WTC11 (cell line): ENCODE data around the gene FUT2. TPM values are rescaled to one million over a fixed set of nuclear protein-coding genes. Genes with fewer than 3 reads are reported as not detected.

ENCODE experiments used
- ATAC-seq: fragments of 200-7000 bp; cut with Tn5 transposase; 2 replicates; pipeline ENCODE4 v1.10.0; 2021; ENCODE audit warnings: mild to moderate bottlenecking, moderate library complexity
- CTCF ChIA-PET: fragments of 300-600 bp; sonication (Branson Sonifier 250); formaldehyde crosslinking; loops from one replicate; lab custom pipeline; 2021; ENCODE audit warnings: antibody characterized with exemption; lab: Charles Lee
- POLR2A ChIA-PET: fragments of 350-600 bp; sonication (Branson Sonifier 250); formaldehyde crosslinking; loops from one replicate; lab custom pipeline; 2021; ENCODE audit warnings: antibody characterized with exemption; lab: Charles Lee
- DNase-seq: peaks from one replicate; pipeline ENCODE4 v3.0.0; 2021; ENCODE audit warnings: low spot score
- H3K27ac Mint-ChIP-seq: 2 replicates; pipeline ENCODE4 v1.8.0; 2021; ENCODE audit warnings: mixed read lengths
- H3K27me3 Mint-ChIP-seq: 2 replicates; pipeline ENCODE4 v1.8.0; 2021; ENCODE audit warnings: low read depth, mild to moderate bottlenecking, moderate library complexity, mixed read lengths
- H3K36me3 Mint-ChIP-seq: 2 replicates; pipeline ENCODE4 v1.8.0; 2021; ENCODE audit warnings: mixed read lengths
- H3K4me1 Mint-ChIP-seq: 2 replicates; pipeline ENCODE4 v1.8.0; 2022; ENCODE audit warnings: mixed read lengths
- H3K4me3 Mint-ChIP-seq: 2 replicates; pipeline ENCODE4 v1.8.0; 2021; ENCODE audit warnings: mild to moderate bottlenecking, moderate library complexity, mixed read lengths
- H3K9me3 Mint-ChIP-seq: 2 replicates; pipeline ENCODE4 v1.8.0; 2021; ENCODE audit warnings: mixed read lengths
- CREM ChIP-seq: sonication (generic); formaldehyde crosslinking; IDR thresholded peaks from 2 replicates; pipeline ENCODE4 v1.8.1; 2022; ENCODE audit warnings: mild to moderate bottlenecking, missing genetic modification reagents, moderate library complexity
- E2F4 ChIP-seq: sonication (generic); formaldehyde crosslinking; IDR thresholded peaks from 2 replicates; pipeline ENCODE4 v1.8.1; 2022; ENCODE audit warnings: low read depth, mild to moderate bottlenecking, moderate library complexity, missing genetic modification reagents, borderline replicate concordance
- ETV6 ChIP-seq: sonication (generic); formaldehyde crosslinking; IDR thresholded peaks from 2 replicates; pipeline ENCODE4 v1.8.1; 2022; ENCODE audit warnings: mild to moderate bottlenecking, missing genetic modification reagents
- FOXK1 ChIP-seq: sonication (generic); formaldehyde crosslinking; IDR thresholded peaks from 2 replicates; pipeline ENCODE4 v1.8.0; 2022; ENCODE audit warnings: mild to moderate bottlenecking, moderate library complexity, missing genetic modification reagents
- FOXP1 ChIP-seq: sonication (generic); formaldehyde crosslinking; IDR thresholded peaks from 2 replicates; pipeline ENCODE4 v1.8.0; 2022; ENCODE audit warnings: missing genetic modification reagents, mild to moderate bottlenecking, moderate library complexity, borderline replicate concordance
- GABPB1 ChIP-seq: sonication (generic); formaldehyde crosslinking; IDR thresholded peaks from 2 replicates; pipeline ENCODE4 v1.8.1; 2023; ENCODE audit warnings: mild to moderate bottlenecking, missing genetic modification reagents
- NFYB ChIP-seq: sonication (generic); formaldehyde crosslinking; conservative IDR thresholded peaks from 2 replicates; pipeline ENCODE4 v1.8.0; 2022; ENCODE audit warnings: low read depth, missing genetic modification reagents
- RORB ChIP-seq: fragments of 250-450 bp; sonication (Bioruptor Pico); IDR thresholded peaks from 2 replicates; pipeline ENCODE4 v1.9.0; 2021; ENCODE audit warnings: mild to moderate bottlenecking
- SMAD4 ChIP-seq: sonication (generic); formaldehyde crosslinking; IDR thresholded peaks from 2 replicates; pipeline ENCODE4 v1.8.0; 2022; ENCODE audit warnings: mild to moderate bottlenecking, missing genetic modification reagents
- TEAD1 ChIP-seq: sonication (generic); formaldehyde crosslinking; IDR thresholded peaks from 2 replicates; pipeline ENCODE4 v1.8.0; 2022; ENCODE audit warnings: mild to moderate bottlenecking, missing genetic modification reagents
- USF2 ChIP-seq: sonication (generic); formaldehyde crosslinking; IDR thresholded peaks from 2 replicates; pipeline ENCODE4 v1.8.1; 2023; ENCODE audit warnings: mild to moderate bottlenecking, missing genetic modification reagents, moderate library complexity
- ZNF232 ChIP-seq: sonication (generic); formaldehyde crosslinking; IDR thresholded peaks from 2 replicates; pipeline ENCODE4 v1.8.0; 2022; ENCODE audit warnings: mild to moderate bottlenecking, missing genetic modification reagents
- ZNF396 ChIP-seq: fragments of 250-450 bp; sonication (Bioruptor Pico); IDR thresholded peaks from 2 replicates; pipeline ENCODE4 v1.8.0; 2021; ENCODE audit warnings: mild to moderate bottlenecking, moderate library complexity, borderline replicate concordance
- total RNA-seq: library from RNA; stranded (reverse); gene quantifications from 3 replicates; pipeline ENCODE4 v1.2.3, GENCODE V29; 2021
- TF ChIP-seq, protein P1 (sequence below): sonication (generic); formaldehyde crosslinking; conservative IDR thresholded peaks from 2 replicates; pipeline ENCODE4 v1.8.1; 2023; ENCODE audit warnings: mild to moderate bottlenecking, low read depth, missing genetic modification reagents, moderate library complexity
- TF ChIP-seq, protein P2 (sequence below): sonication (generic); formaldehyde crosslinking; IDR thresholded peaks from 2 replicates; pipeline ENCODE4 v1.8.1; 2022; ENCODE audit warnings: mild to moderate bottlenecking, moderate library complexity, missing genetic modification reagents
- TF ChIP-seq, protein P3 (sequence below): sonication (generic); formaldehyde crosslinking; IDR thresholded peaks from 2 replicates; pipeline ENCODE4 v1.8.0; 2022; ENCODE audit warnings: mild to moderate bottlenecking, missing genetic modification reagents

Gene FUT2
- total RNA-seq, 1 experiment from 2014 or later, result 5.9 TPM

GRCh38 chr19:48720251-48720612 is 24.5 kb downstream of the FUT2 start (continued):
- no peak for TF ChIP-seq E2F4 (CRISPR knock-in tag)

DNA sequence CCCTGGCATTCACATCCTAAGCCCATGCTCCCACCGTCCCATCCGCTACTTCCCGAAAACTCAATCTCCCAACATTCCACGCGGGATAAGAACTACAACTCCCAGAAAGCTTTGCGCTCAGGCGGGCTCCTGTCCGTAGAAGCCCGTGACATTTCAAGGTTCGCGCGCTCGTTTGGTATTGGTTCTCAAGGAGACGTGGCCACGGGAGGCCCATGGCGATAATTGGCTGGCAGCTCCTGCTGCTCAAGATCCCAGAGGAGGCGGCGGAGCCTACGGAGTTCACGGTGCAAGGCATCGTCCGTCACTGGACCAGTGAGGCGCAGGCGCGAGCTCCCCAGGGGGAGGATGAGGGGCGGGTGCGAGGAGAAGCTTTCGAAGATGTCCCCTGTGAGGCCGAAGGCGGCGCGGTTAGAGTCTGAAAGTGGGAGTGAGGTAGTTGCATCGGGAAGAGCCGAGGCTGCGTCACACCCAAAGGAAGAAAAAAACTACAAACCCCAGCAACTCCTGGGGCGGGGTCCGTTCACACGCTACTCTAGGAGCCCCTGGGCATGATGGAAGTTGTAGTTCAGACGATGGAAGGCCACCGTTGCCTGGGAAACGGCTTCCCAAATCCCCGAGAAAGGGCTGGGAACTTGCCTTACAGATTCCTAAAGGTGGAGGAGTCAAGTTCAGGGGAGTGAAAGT is 25.0 kb downstream of the FUT2 start:
- Mint-ChIP-seq H3K4me3 (peak overlapping the region; percentile 97), H3K27ac (peak overlapping the region; percentile 96), H3K9me3 (no peaks in the 10 kb centered on the region; the same call in 1 of the 2 replicates), H3K27me3 (no peaks in the 10 kb centered on the region), H3K36me3 (no peaks in the 10 kb centered on the region; the same call in 1 of the 2 replicates), H3K4me1 (peaks cover 30% of the 10 kb centered on the region)
- DNase-seq, result peak; percentile 98
- ATAC-seq, result peak; percentile 88
- CTCF ChIA-PET, result interaction anchor here (0.7 to 1.5 kb wide), 8 partner anchors 8 to 122 kb away, joined by 3 to 16 read pairs (median 4); no protein-coding TSS in a partner anchor
- TF ChIP-seq NFYB (CRISPR knock-in tag) (peak; percentile 96), TEAD1 (CRISPR knock-in tag) (0 out of 2 replicates have a peak, but pooled peaks have one; percentile 37), ZNF396 (CRISPR knock-in tag) (no peak), ETV6 (CRISPR knock-in tag) (peak; percentile 26; the same call in 1 of the 2 replicates), E2F4 (CRISPR knock-in tag) (peak; percentile 99), FOXP1 (no peak), GABPB1 (CRISPR knock-in tag) (peak; percentile 12; the same call in 1 of the 2 replicates), FOXK1 (CRISPR knock-in tag) (0 out of 2 replicates have a peak, but pooled peaks have one; percentile 23), CREM (CRISPR knock-in tag) (no peak), ZNF232 (0 out of 2 replicates have a peak, but pooled peaks have one; percentile 23), RORB (no peak), USF2 (peak; percentile 54; the same call in 1 of the 2 replicates), SMAD4 (no peak)
- TF ChIP-seq, protein P1, sequence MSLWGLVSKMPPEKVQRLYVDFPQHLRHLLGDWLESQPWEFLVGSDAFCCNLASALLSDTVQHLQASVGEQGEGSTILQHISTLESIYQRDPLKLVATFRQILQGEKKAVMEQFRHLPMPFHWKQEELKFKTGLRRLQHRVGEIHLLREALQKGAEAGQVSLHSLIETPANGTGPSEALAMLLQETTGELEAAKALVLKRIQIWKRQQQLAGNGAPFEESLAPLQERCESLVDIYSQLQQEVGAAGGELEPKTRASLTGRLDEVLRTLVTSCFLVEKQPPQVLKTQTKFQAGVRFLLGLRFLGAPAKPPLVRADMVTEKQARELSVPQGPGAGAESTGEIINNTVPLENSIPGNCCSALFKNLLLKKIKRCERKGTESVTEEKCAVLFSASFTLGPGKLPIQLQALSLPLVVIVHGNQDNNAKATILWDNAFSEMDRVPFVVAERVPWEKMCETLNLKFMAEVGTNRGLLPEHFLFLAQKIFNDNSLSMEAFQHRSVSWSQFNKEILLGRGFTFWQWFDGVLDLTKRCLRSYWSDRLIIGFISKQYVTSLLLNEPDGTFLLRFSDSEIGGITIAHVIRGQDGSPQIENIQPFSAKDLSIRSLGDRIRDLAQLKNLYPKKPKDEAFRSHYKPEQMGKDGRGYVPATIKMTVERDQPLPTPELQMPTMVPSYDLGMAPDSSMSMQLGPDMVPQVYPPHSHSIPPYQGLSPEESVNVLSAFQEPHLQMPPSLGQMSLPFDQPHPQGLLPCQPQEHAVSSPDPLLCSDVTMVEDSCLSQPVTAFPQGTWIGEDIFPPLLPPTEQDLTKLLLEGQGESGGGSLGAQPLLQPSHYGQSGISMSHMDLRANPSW (CRISPR knock-in tag), result no peak
- TF ChIP-seq, protein P2, sequence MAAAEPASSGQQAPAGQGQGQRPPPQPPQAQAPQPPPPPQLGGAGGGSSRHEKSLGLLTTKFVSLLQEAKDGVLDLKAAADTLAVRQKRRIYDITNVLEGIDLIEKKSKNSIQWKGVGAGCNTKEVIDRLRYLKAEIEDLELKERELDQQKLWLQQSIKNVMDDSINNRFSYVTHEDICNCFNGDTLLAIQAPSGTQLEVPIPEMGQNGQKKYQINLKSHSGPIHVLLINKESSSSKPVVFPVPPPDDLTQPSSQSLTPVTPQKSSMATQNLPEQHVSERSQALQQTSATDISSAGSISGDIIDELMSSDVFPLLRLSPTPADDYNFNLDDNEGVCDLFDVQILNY (CRISPR knock-in tag), result peak; percentile 90
- TF ChIP-seq, protein P3, sequence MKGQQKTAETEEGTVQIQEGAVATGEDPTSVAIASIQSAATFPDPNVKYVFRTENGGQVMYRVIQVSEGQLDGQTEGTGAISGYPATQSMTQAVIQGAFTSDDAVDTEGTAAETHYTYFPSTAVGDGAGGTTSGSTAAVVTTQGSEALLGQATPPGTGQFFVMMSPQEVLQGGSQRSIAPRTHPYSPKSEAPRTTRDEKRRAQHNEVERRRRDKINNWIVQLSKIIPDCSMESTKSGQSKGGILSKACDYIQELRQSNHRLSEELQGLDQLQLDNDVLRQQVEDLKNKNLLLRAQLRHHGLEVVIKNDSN (CRISPR knock-in tag), result peak; percentile 77; the same call in 1 of the 2 replicates
- POLR2A ChIA-PET, result interaction anchor here (0.9 to 1.0 kb wide), 2 partner anchors 18 to 45 kb away, joined by 3 to 4 read pairs; no protein-coding TSS in a partner anchor
